ENCODE measurements around the gene POP7.

- TF ChIP-seq CTCF (IDR thresholded peaks at IDR 0.05; ENCODE audit: poor library complexity), result no peak
- TF ChIP-seq EZH2phosphoT487 (IDR thresholded peaks at IDR 0.05; ENCODE audit: low read depth, severe bottlenecking, unreplicated experiment), result no peak
Measured at GRCh38 chr7:100753750-100754149, 47.8 kb downstream of the POP7 start.

All from hepatocyte (in vitro differentiated cells).